GM23248 (cell line): ENCODE results near the gene COL19A1.

ENCODE experiments used
- EZH2 ChIP-seq: fragments of 200-600 bp; sonication (generic); IDR thresholded peaks from 2 replicates; pipeline ENCODE4 v1.6.1; 2018; ENCODE audit warnings: antibody characterized with exemption, mild to moderate bottlenecking; ENCODE audit not compliant: insufficient read depth, poor library complexity, severe bottlenecking
- EZH2phosphoT487 ChIP-seq: fragments of 200-600 bp; sonication (generic); IDR thresholded peaks from 2 replicates; pipeline ENCODE4 v1.6.1; 2018; ENCODE audit warnings: antibody characterized with exemption, moderate library complexity, mild to moderate bottlenecking, low read depth; ENCODE audit not compliant: insufficient read depth

- TF ChIP-seq EZH2 (no peak), EZH2phosphoT487 (no peak)
Measured at GRCh38 chr6:70188202-70188601, 321.8 kb downstream of the COL19A1 start.
